Stimulated activated CD4-positive, alpha-beta T cell treated with anti-CD3 and anti-CD28 coated beads, Interleukin-1b, Interleukin-23, amount 100 ng/mL, for 4 hours (primary cell): Measurements from ENCODE around the gene RSPH3.
"Not testable (repeated sequence)": the region's sequence is repeated elsewhere in the genome, so short reads cannot be mapped to it uniquely, and the experiment has no call there.

Experiments
- DNase-seq, 2 donors: peaks; one replicate each; pipeline ENCODE4 v3.0.0-alpha.2; 2020; ENCODE audit warnings: low read depth in 2 of 2

RSPH3 gene

GRCh38 chr6:158972241-158973233 lies 27.5 kb downstream of the RSPH3 start:
- no peak for DNase-seq

GRCh38 chr6:158970640-158971275 lies 29.2 kb downstream of the RSPH3 start:
- DNase-seq, result no peak

- DNase-seq, result no peak
Observed at GRCh38 chr6:158969148-158969547, 30.9 kb downstream of the RSPH3 start.

GRCh38 chr6:158963020-158963808 lies 36.8 kb downstream of the RSPH3 start:
- DNase-seq, result no peak

- DNase-seq, result no peak
Observed at GRCh38 chr6:158962371-158962770, 37.6 kb downstream of the RSPH3 start.

GRCh38 chr6:158960026-158960425 lies 40.0 kb downstream of the RSPH3 start:
- DNase-seq, result no peak

GRCh38 chr6:158959552-158959951 lies 40.5 kb downstream of the RSPH3 start:
- no peak for DNase-seq

GRCh38 chr6:158958504-158959386 lies 41.3 kb downstream of the RSPH3 start:
- no peak for DNase-seq

GRCh38 chr6:158955255-158955654 lies 44.7 kb downstream of the RSPH3 start:
- DNase-seq, result no peak

- DNase-seq, result no peak
Observed at GRCh38 chr6:158954753-158955152, 45.2 kb downstream of the RSPH3 start.

- DNase-seq, result not testable (repeated sequence)
Observed at GRCh38 chr6:158952011-158952410, 48.0 kb downstream of the RSPH3 start.

GRCh38 chr6:158951565-158951964 lies 48.4 kb downstream of the RSPH3 start:
- not testable (repeated sequence) for DNase-seq

- DNase-seq, result no peak
Observed at GRCh38 chr6:158947284-158947683, 52.7 kb downstream of the RSPH3 start.

- DNase-seq, result no peak
Observed at GRCh38 chr6:158943380-158944032, 56.5 kb downstream of the RSPH3 start.

GRCh38 chr6:158942349-158942748 lies 57.7 kb downstream of the RSPH3 start:
- DNase-seq, result no peak

- no peak for DNase-seq
Observed at GRCh38 chr6:158941246-158941645, 58.8 kb downstream of the RSPH3 start.

GRCh38 chr6:158939255-158940159 lies 60.5 kb downstream of the RSPH3 start:
- DNase-seq, result no peak

- peak in 1 of 2 donors; percentile 6 for DNase-seq
Observed at GRCh38 chr6:158938811-158939254, 61.2 kb downstream of the RSPH3 start.

- no peak for DNase-seq
Observed at GRCh38 chr6:158938220-158938619, 61.8 kb downstream of the RSPH3 start.
